ENCODE results near the gene LACC1. TPM values are rescaled to one million over a fixed set of nuclear protein-coding genes. Genes with fewer than 3 reads are reported as not detected.
A peak's percentile ranks its signal among the peaks of the same experiment; 100 is the strongest.

LACC1 gene
- 3.0 and 3.7 TPM in 2 replicates for total RNA-seq (2021)
- long read RNA-seq, full-length matches to known transcripts: 11 of 26 reads
- long read RNA-seq, partial matches to known transcripts: 1 of 26 reads
- long read RNA-seq, other reads (novel, unspliced or antisense): 14 of 26 reads

DNA sequence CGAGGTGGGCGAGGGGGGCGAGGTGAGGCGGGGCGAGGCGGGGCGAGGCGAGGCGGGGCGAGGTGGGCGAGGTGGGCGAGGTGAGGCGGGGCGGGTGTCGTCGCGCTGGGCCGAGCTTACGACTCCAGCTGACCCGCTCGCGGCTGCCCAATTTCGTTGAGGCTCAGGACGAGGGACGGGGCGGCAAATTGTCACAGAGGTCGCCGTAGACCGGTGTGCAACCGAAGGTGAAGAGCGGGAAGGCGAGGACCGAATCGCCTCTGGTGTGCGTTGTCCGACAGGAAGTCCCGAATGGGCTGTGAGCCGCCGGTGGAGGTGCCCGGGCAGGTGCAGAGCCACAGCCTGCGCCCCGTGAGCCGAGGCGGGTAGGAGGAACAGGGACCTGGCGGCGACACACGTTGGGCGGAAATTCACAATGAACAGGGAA, at the start of gene LACC1:
Gene LACC1, plus strand, starts transcription at position 150 of the 427 bp plus-strand sequence. CDS start 1,082 bp downstream, outside the sequence.
- Histone ChIP-seq H3K23me2 (ENCODE audit: insufficient read length, low read depth, low read length, poor library complexity, severe bottlenecking) (peaks cover 14% of the 10 kb centered on the region), H3K9me3 (ENCODE audit: control insufficient read depth, low read depth, low read length) (no peaks in the 10 kb centered on the region), H4K5ac (ENCODE audit: insufficient read length, low read depth, low read length) (no peak within 1 kb of the TSS), H4K20me1 (ENCODE audit: control insufficient read depth, insufficient read depth, insufficient read length) (no peaks in the 10 kb centered on the region), H3K18ac (ENCODE audit: insufficient read length, low read depth, low read length) (peak within 1 kb of the TSS; percentile 78), H2AFZ (ENCODE audit: low read length) (no peak within 1 kb of the TSS), H2BK15ac (ENCODE audit: low read depth, low read length) (no peak within 1 kb of the TSS), H3K4me1 (ENCODE audit: insufficient read depth, low read length) (peaks cover 4% of the 10 kb centered on the region), H2BK20ac (ENCODE audit: low read depth, low read length, poor library complexity, severe bottlenecking) (no peak within 1 kb of the TSS), H3K14ac (ENCODE audit: insufficient read depth, low read length) (peak within 1 kb of the TSS; percentile 97), H3K27me3 (ENCODE audit: insufficient read depth, low read length) (peaks cover 3% of the 10 kb centered on the region; the same call in 1 of the 2 replicates), H3K4ac (ENCODE audit: low read depth, low read length) (no peak within 1 kb of the TSS; the same call in 1 of the 2 replicates), H3K79me1 (ENCODE audit: insufficient read depth, low read depth, low read length, poor library complexity, severe bottlenecking) (no peaks in the 10 kb centered on the region), H2BK120ac (ENCODE audit: low read depth, low read length, poor library complexity, severe bottlenecking) (peak within 1 kb of the TSS; percentile 78), H3K4me2 (ENCODE audit: insufficient read depth, insufficient read length, low read length) (peak within 1 kb of the TSS; percentile 76), H4K91ac (ENCODE audit: insufficient read length, low read depth, low read length) (no peak within 1 kb of the TSS), H3K56ac (ENCODE audit: insufficient read length, low read depth, low read length) (no peak within 1 kb of the TSS), H2BK12ac (ENCODE audit: insufficient read length, low read depth, low read length) (no peak within 1 kb of the TSS), H4K8ac (replicated peaks; ENCODE audit: insufficient read length, low read depth, low read length) (no peak within 1 kb of the TSS), H3K23ac (ENCODE audit: insufficient read length, low read depth, low read length) (no peak within 1 kb of the TSS), H3K27ac (ENCODE audit: insufficient read length, low read depth, low read length) (no peak within 1 kb of the TSS), H2BK5ac (ENCODE audit: insufficient read length, low read length) (no peak within 1 kb of the TSS), H3K9ac (ENCODE audit: extremely low read depth, insufficient read length, low read length) (peak within 1 kb of the TSS; percentile 66), H3K79me2 (ENCODE audit: insufficient read depth, low read length) (no peaks in the 10 kb centered on the region), H2AK5ac (ENCODE audit: insufficient read length, low read length) (no peak within 1 kb of the TSS), H3T11ph (ENCODE audit: low read length) (no peak within 1 kb of the TSS)
- peak within 1 kb of the TSS; percentile 82 to 92 for H3K4me3 Mint-ChIP-seq
- TF ChIP-seq, protein P1, sequence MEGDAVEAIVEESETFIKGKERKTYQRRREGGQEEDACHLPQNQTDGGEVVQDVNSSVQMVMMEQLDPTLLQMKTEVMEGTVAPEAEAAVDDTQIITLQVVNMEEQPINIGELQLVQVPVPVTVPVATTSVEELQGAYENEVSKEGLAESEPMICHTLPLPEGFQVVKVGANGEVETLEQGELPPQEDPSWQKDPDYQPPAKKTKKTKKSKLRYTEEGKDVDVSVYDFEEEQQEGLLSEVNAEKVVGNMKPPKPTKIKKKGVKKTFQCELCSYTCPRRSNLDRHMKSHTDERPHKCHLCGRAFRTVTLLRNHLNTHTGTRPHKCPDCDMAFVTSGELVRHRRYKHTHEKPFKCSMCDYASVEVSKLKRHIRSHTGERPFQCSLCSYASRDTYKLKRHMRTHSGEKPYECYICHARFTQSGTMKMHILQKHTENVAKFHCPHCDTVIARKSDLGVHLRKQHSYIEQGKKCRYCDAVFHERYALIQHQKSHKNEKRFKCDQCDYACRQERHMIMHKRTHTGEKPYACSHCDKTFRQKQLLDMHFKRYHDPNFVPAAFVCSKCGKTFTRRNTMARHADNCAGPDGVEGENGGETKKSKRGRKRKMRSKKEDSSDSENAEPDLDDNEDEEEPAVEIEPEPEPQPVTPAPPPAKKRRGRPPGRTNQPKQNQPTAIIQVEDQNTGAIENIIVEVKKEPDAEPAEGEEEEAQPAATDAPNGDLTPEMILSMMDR (conservative IDR thresholded peaks at IDR 0.05): no peak
- peak within 1 kb of the TSS in 2 of 3 experiments; percentile 87 to 96; a peak in 5 of 7 replicates for H3K27ac Mint-ChIP-seq
- peaks cover 0 to 3% (median 0%) of the 10 kb centered on the region in 3 experiments; a peak in 2 of 7 replicates for H3K36me3 Mint-ChIP-seq (ENCODE audit: insufficient read depth in 1 of 3, low read depth in 3 of 3)
- H3K27me3 Mint-ChIP-seq (ENCODE audit: low read depth): peaks cover 14% of the 10 kb centered on the region
- WGBS (ENCODE audit: extremely low coverage, insufficient read length, low lambda C conversion rate): no CpG with 5 or more reads among the region's 48 CpGs
- H3K4me1 Mint-ChIP-seq: peaks cover 36 to 40% of the 10 kb centered on the region in 2 experiments
- peak; percentile 78 for DNase-seq
- peaks cover 0 to 3% of the 10 kb centered on the region in 2 experiments; a peak in 1 of 5 replicates for H3K9me3 Mint-ChIP-seq

Data from H9 (cell line).